ENCODE data around the gene UTP11.
A peak's percentile ranks its signal among the peaks of the same experiment; 100 is the strongest.

The UTP11 gene

GRCh38 chr1:38046884-38047602, 34.5 kb downstream of the UTP11 start:
- Mint-ChIP-seq H3K4me3 (peak overlapping the region; percentile 85), H3K9me3 (no peaks in the 10 kb centered on the region), H3K27ac (peak overlapping the region; percentile 18), H3K36me3 (no peaks in the 10 kb centered on the region), H3K4me1 (peaks cover 53% of the 10 kb centered on the region), H3K27me3 (peaks cover 31% of the 10 kb centered on the region)
- peak; percentile 89 for ATAC-seq

DNA sequence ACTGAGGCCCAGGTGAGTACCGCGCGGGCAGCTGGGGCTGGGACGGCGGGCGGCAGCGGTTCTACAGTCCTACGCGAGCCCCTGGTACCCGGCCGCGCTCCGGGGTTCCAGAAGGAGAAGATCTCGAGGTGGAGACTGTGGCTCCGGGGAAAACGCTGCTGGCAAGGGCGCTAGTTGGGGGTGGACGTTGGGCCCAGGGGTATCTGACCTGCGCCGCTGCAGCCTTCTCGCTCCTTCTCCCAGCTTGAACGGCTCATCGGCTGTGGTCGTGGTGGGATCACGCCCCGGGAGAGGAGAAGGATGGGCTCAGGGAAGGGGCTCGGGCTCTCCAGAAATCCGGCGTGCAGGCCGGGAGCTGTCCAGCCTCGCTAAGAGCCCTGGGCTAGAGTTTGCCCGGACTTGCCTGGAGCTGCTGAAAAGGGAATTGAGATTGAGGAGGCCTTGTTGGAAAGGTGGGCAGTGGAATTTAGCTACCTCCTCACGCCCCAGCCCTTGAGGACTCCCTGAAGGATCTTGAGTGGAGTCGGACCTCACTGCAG, 35.1 kb downstream of the UTP11 start:
- H3K27ac Mint-ChIP-seq: peak overlapping the region; percentile 18
- H3K9me3 Mint-ChIP-seq: no peaks in the 10 kb centered on the region
- no peak for ATAC-seq
- no peaks in the 10 kb centered on the region for H3K36me3 Mint-ChIP-seq
- H3K4me3 Mint-ChIP-seq: peak overlapping the region; percentile 85
- H3K27me3 Mint-ChIP-seq: peaks cover 24% of the 10 kb centered on the region
- H3K4me1 Mint-ChIP-seq: peaks cover 59% of the 10 kb centered on the region

DNA sequence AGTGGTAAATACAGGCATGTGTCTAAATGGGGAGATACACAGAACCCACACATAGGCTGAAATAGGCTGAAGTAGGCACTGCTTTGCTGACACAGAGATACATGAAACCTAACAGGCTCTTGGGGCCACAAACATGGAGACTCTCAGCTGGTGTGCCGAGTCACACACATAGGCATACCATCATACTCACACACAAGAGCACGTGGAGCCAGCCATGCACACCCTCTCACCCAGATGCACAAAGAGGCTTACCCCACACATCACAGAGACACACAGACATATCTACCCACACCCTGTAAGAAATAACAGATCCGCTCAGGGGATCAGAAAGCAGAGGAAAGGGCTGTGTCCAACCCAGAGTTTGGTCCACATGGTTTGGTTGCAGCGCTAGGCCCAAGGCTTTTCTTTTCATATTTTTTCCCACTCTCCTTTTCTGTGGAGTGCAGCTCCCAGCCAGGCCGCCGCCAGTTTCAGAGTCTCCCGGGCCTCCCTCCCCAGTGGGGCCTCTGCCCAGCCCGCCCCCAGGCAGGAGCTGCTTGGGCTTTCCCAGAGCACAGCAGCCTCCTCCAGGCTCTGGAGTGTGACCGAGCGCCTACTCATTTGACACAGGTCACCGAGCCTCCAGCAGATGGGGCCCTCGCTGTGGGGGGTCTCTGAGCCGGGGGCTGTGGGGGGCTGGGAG, 38.0 kb downstream of the UTP11 start:
- no peak overlapping the region for H3K4me3 Mint-ChIP-seq
- H3K27ac Mint-ChIP-seq: no peak overlapping the region
- H3K4me1 Mint-ChIP-seq: peaks cover 58% of the 10 kb centered on the region
- no peaks in the 10 kb centered on the region for H3K36me3 Mint-ChIP-seq
- no peak for ATAC-seq
- H3K9me3 Mint-ChIP-seq: no peaks in the 10 kb centered on the region
- no peaks in the 10 kb centered on the region for H3K27me3 Mint-ChIP-seq

DNA sequence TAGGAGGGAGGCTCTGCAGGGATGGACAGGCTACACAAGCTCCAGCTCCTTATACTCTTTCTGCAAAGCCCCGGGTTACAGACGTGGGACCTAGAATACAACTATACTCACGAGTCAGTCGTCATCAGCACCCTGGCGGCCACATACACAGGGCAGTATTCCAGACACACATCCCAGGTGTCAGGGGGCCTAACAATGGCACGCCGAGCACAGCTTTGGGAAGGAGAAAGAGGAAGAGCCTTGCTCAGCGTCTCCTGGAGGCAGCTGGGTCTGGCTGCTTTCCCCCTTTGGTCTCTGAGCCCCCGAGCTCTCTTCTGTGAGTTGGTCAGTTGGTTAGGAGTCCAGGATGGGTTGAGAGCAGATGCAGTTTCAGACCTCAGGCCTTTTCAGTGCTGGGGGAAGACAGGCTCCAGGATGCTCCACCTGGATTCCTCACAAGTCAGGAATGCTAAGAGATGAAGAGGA, 38.6 kb downstream of the UTP11 start:
- Mint-ChIP-seq H3K9me3 (no peaks in the 10 kb centered on the region), H3K27me3 (no peaks in the 10 kb centered on the region), H3K36me3 (no peaks in the 10 kb centered on the region), H3K27ac (no peak overlapping the region), H3K4me3 (no peak overlapping the region), H3K4me1 (peaks cover 58% of the 10 kb centered on the region)
- no peak for ATAC-seq

DNA sequence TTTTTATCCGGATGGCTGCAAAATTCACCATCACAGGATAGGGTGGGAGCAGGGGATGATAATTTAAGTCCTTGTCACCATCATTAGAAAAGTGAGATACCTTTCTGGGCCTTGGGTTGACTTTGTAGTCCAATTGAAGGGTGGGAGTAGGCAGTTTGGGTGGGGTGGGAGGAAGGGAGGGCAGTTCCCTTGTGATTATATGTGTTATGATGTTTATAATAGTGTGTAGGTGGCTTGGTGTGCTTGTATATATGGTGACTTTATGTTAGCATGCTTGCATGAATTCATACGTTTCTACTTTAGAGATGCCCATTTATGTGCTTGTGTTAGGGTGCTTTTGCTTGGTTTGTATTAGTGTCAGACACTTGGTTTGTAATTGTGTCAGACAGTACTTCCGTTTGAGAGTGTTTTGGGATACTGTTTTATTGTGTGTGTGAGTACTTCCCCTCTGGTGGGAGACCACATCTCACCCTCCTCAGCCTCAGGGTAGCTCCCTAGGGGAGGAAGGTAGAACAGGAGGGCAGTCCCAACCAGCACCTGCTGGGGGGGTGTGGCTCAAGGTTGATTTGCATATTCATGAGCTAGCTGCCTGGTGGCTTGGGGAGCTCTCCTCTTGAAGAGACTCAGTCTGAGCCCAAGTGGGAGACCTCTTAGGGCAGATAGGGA, 40.3 kb downstream of the UTP11 start:
- Mint-ChIP-seq H3K27me3 (no peaks in the 10 kb centered on the region), H3K4me1 (peaks cover 50% of the 10 kb centered on the region), H3K9me3 (no peaks in the 10 kb centered on the region), H3K4me3 (peak overlapping the region; percentile 2), H3K27ac (peak overlapping the region; percentile 16), H3K36me3 (no peaks in the 10 kb centered on the region)
- peak; percentile 92 for ATAC-seq

DNA sequence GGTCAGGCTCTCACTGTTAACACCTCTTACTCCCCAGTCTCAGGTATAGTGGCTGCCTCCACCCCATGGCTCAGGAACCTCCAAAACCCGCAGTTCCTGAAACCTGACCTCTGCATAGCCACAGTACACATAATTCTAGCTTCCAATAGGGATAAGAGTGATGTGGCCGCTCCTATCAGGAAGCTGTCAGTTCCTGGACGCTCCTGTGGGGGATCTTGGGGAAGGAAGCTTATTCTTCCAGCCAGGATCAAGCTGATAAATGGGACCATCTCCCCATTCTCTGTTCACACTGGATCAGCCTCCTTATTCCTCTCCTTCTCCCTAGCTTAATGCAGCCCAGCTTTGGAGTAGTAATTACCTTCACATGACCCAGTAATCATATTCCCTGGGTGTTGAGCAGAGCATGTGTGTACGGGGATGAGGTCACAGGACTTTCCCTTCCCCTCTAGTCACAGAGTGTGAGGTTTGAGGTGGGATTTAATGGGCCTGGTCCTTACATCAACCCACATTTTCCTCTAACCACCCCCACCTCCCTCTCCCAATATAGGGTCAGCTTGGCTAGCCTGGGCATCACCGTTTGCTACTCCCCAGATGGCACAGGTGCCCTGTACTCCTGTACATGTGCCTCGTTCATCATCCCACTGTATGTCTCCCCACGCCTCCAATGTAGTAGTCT, 41.0 kb downstream of the UTP11 start:
- H3K4me3 Mint-ChIP-seq: no peak overlapping the region
- H3K9me3 Mint-ChIP-seq: no peaks in the 10 kb centered on the region
- no peaks in the 10 kb centered on the region for H3K27me3 Mint-ChIP-seq
- peak overlapping the region; percentile 16 for H3K27ac Mint-ChIP-seq
- no peak for ATAC-seq
- no peaks in the 10 kb centered on the region for H3K36me3 Mint-ChIP-seq
- H3K4me1 Mint-ChIP-seq: peaks cover 45% of the 10 kb centered on the region

GRCh38 chr1:38055398-38055797, 42.9 kb downstream of the UTP11 start:
- Mint-ChIP-seq H3K27ac (no peak overlapping the region), H3K27me3 (no peaks in the 10 kb centered on the region), H3K4me1 (peaks cover 39% of the 10 kb centered on the region), H3K36me3 (no peaks in the 10 kb centered on the region), H3K4me3 (no peak overlapping the region), H3K9me3 (no peaks in the 10 kb centered on the region)
- ATAC-seq: no peak

GRCh38 chr1:38055965-38056364, 43.4 kb downstream of the UTP11 start:
- Mint-ChIP-seq H3K4me3 (no peak overlapping the region), H3K27ac (no peak overlapping the region), H3K36me3 (no peaks in the 10 kb centered on the region), H3K4me1 (peaks cover 34% of the 10 kb centered on the region), H3K9me3 (no peaks in the 10 kb centered on the region), H3K27me3 (no peaks in the 10 kb centered on the region)
- no peak for ATAC-seq

DNA sequence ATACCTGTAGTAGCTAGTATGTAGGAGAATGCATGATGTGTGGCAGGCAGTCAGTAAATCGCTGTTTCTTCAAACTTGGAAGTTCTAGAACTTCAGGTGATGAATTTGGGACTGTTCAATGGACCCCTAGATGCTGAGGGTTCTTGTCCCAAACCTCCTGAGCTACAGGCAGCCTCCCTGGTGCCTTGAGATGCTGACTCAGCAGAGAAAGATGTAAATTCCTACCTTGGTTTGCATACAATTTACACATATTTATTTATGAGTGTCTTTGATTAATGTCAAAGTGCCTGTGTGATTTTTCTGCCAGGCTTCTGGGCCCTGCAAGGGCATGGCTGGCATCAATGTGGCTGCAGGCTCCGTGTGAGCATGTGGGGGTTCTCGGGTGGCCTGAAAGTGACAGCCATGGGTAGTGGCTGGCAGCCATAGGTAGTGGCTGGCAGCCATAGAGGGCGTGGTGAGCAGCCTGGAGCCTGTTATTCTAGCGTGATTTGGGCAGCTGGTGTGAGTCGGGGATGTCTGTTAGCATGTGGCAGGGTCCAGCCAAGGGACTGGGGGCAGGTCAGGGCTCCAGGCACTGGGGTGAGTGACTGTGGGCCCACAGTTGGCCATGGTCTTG, 47.2 kb downstream of the UTP11 start:
- no peak for ATAC-seq
- H3K27ac Mint-ChIP-seq: no peak overlapping the region
- H3K36me3 Mint-ChIP-seq: no peaks in the 10 kb centered on the region
- H3K9me3 Mint-ChIP-seq: no peaks in the 10 kb centered on the region
- H3K4me1 Mint-ChIP-seq: peaks cover 29% of the 10 kb centered on the region
- H3K4me3 Mint-ChIP-seq: no peak overlapping the region
- no peaks in the 10 kb centered on the region for H3K27me3 Mint-ChIP-seq

GRCh38 chr1:38060498-38060897, 48.0 kb downstream of the UTP11 start:
- no peak overlapping the region for H3K4me3 Mint-ChIP-seq
- no peaks in the 10 kb centered on the region for H3K36me3 Mint-ChIP-seq

GRCh38 chr1:38061290-38061689, 48.8 kb downstream of the UTP11 start:
- no peaks in the 10 kb centered on the region for H3K9me3 Mint-ChIP-seq
- H3K27ac Mint-ChIP-seq: peak overlapping the region; percentile 93
- H3K36me3 Mint-ChIP-seq: no peaks in the 10 kb centered on the region
- no peak for ATAC-seq
- no peaks in the 10 kb centered on the region for H3K27me3 Mint-ChIP-seq
- no peak overlapping the region for H3K4me3 Mint-ChIP-seq
- peaks cover 29% of the 10 kb centered on the region for H3K4me1 Mint-ChIP-seq

More at GRCh38 chr1:38060498-38060897, 48.0 kb downstream of the UTP11 start:
- no peaks in the 10 kb centered on the region for H3K9me3 Mint-ChIP-seq
- peaks cover 29% of the 10 kb centered on the region for H3K4me1 Mint-ChIP-seq
- no peaks in the 10 kb centered on the region for H3K27me3 Mint-ChIP-seq
- ATAC-seq: no peak
- no peak overlapping the region for H3K27ac Mint-ChIP-seq

DNA sequence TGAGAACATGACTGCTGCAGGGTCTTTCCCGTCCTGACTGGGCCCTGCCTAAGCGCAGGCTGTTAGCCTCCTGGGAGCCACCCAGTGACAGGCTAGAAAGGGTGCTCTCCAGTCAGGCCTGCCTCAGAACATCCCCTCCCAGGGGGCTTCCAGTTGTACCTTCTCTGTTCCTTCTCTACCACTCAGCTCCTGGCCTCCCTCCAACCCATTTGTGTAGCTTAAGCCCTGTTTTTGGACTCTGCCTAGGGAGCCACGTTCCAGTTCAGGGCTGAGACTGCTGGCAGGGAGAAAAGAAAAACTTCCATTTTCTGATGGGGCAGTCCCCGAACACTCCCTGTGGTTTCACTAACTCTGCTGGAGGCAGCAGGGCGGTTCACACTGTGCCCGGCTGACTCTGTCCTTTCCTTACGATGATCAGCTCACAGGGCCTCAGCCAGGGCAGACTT, 49.4 kb downstream of the UTP11 start:
- Mint-ChIP-seq H3K27ac (peak overlapping the region; percentile 93), H3K4me1 (peaks cover 29% of the 10 kb centered on the region), H3K4me3 (peak overlapping the region; percentile 64), H3K9me3 (no peaks in the 10 kb centered on the region), H3K36me3 (no peaks in the 10 kb centered on the region), H3K27me3 (no peaks in the 10 kb centered on the region)
- ATAC-seq: peak; percentile 86

- peak overlapping the region; percentile 64 for H3K4me3 Mint-ChIP-seq
- peaks cover 6% of the 10 kb centered on the region for H3K27me3 Mint-ChIP-seq
- no peak for ATAC-seq
- no peaks in the 10 kb centered on the region for H3K9me3 Mint-ChIP-seq
- H3K36me3 Mint-ChIP-seq: no peaks in the 10 kb centered on the region
- H3K27ac Mint-ChIP-seq: peak overlapping the region; percentile 93
- peaks cover 29% of the 10 kb centered on the region for H3K4me1 Mint-ChIP-seq
These were observed 50.1 kb downstream of the UTP11 start for GRCh38 chr1:38062361-38063288.

DNA sequence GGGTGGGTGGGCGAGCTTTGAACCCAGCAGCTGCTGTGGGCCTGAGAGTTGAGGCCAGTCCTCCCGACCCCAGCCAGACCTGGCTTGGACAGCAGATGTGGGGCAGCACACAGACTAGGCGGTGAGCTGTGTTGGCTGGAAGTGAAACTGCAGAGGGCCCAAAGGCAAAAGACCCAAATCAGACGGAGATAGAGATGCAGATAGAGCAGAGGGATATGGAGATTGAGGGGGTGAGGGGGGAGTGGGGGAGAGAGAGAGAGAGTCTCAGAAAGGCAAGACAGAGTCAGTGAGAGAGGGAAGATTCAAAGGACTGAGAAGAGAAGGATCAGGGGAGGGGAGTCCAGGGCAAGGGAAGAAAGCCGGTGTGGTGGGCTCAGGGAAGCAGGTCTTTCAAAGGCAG, 51.1 kb downstream of the UTP11 start:
- peaks cover 38% of the 10 kb centered on the region for H3K4me1 Mint-ChIP-seq
- peaks cover 15% of the 10 kb centered on the region for H3K27me3 Mint-ChIP-seq
- no peak for ATAC-seq
- H3K27ac Mint-ChIP-seq: no peak overlapping the region
- H3K9me3 Mint-ChIP-seq: no peaks in the 10 kb centered on the region
- no peaks in the 10 kb centered on the region for H3K36me3 Mint-ChIP-seq
- no peak overlapping the region for H3K4me3 Mint-ChIP-seq

Measured in stimulated activated memory B cell treated with anti-CD40 and anti-IgM and Interleukin-4, amounts not matched to agents 10 μg/mL and 1 μg/mL and 100 μg/mL, for 72 hours (primary cell).